MCF 10A (cell line): ENCODE data around the gene ECT2L. TPM values are rescaled to one million over a fixed set of nuclear protein-coding genes. Genes with fewer than 3 reads are reported as not detected.

ENCODE experiments used
- BruUV-seq: library from RNA; stranded (reverse); fragments of 400-500 nt; replicated peaks from 2 replicates; lab custom pipeline; 2021; lab: Mats Ljungman, UMichigan
- CTCF ChIA-PET: fragments of 300-600 bp; sonication (Branson Sonifier 250); formaldehyde crosslinking; extraction: SDS; loops from one replicate; lab custom pipeline; 2021; ENCODE audit warnings: antibody characterized with exemption, inconsistent platforms; lab: Yijun Ruan, JAX
- POLR2A ChIA-PET: fragments of 300-600, 350-650 bp; sonication (Branson Sonifier 250); formaldehyde crosslinking; extraction: SDS; loops from one replicate; lab custom pipeline; 2020; ENCODE audit warnings: antibody characterized with exemption, inconsistent platforms; lab: Yijun Ruan, JAX
- DNase-seq: peaks from one replicate; pipeline ENCODE4 v3.0.0-alpha.2; 2018; ENCODE audit not compliant: unreplicated experiment
- H3K27ac Mint-ChIP-seq: one replicate; pipeline ENCODE4 v1.8.0; 2022; ENCODE audit warnings: mild to moderate bottlenecking, low read depth, mixed read lengths; ENCODE audit not compliant: unreplicated experiment
- H3K27me3 Mint-ChIP-seq: one replicate; pipeline ENCODE4 v1.8.0; 2022; ENCODE audit warnings: mixed read lengths; ENCODE audit not compliant: insufficient read depth, unreplicated experiment
- H3K36me3 Mint-ChIP-seq: one replicate; pipeline ENCODE4 v1.8.0; 2022; ENCODE audit warnings: mild to moderate bottlenecking, moderate library complexity, mixed read lengths; ENCODE audit not compliant: insufficient read depth, unreplicated experiment
- H3K4me1 Mint-ChIP-seq: one replicate; pipeline ENCODE4 v1.8.0; 2022; ENCODE audit warnings: mixed read lengths; ENCODE audit not compliant: insufficient read depth, unreplicated experiment
- H3K4me3 Mint-ChIP-seq: one replicate; pipeline ENCODE4 v1.8.0; 2022; ENCODE audit warnings: mild to moderate bottlenecking, moderate library complexity, mixed read lengths; ENCODE audit not compliant: unreplicated experiment
- H3K9me3 Mint-ChIP-seq: one replicate; pipeline ENCODE4 v1.8.0; 2022; ENCODE audit warnings: mixed read lengths; ENCODE audit not compliant: unreplicated experiment
- CTCF ChIP-seq: fragments of 200-600 bp; IDR thresholded peaks from one replicate; pipeline ENCODE4 v1.8.0; 2022; ENCODE audit warnings: antibody characterized with exemption, mild to moderate bottlenecking; ENCODE audit not compliant: unreplicated experiment
- intact Hi-C: fragments of 100-400 bp; cut with micrococcal nuclease; formaldehyde crosslinking; loops from 2 replicates; pipeline ENCODE4 v1.14.1; 2022
- total RNA-seq: library from RNA; stranded (reverse); gene quantifications from 2 replicates; pipeline ENCODE4 v1.2.3, GENCODE V29; 2022

The ECT2L gene
- total RNA-seq, 1 experiment from 2014 or later, result not detected

DNA sequence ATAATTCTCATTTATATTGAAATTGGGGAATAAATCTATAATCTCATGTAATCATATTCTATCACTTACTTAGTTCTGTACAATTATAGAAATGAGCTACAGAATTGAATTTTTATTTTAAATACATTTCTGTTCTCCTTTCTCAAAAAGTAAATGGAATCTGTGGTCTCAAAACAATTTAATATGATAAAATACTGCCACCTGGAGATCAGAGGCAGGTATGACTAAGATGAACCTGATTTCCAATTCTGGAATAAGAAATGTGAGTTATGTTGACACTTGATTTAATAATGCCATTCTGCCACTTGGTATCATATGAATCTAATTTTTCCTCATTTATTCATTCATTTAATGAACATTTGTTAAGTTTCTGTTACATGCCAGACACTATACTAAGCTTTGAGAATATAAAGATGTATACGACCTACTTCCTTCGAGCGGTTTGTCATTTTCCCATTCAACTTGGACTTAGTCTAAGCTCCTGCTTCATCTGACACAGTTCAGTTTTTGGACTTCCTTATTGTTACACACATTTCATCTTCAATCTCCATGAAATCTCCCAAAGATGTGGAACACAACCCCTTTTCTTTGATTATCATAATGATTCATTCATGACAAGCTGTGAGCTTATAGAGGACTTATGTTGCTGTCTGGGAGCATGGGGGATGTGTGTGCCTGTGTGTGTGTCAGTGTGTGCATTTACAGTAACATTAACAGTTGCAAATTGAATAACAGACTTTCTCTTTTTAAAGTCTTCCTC is 29.8 kb upstream of the ECT2L start:
- intact Hi-C loops, result loop anchor here (1.0 to 5.0 kb wide), 5 partner anchors 73 to 650 kb away; no protein-coding TSS in a partner anchor
- Mint-ChIP-seq H3K9me3 (no peaks in the 10 kb centered on the region), H3K27me3 (no peaks in the 10 kb centered on the region), H3K4me1 (no peaks in the 10 kb centered on the region), H3K4me3 (no peak overlapping the region), H3K27ac (no peak overlapping the region), H3K36me3 (no peaks in the 10 kb centered on the region)
- DNase-seq, result peak; percentile 47
- no TSS peak for BruUV-seq
- ChIA-PET CTCF (interaction anchor here (0.5 to 7.1 kb wide), 35 partner anchors 8 to 759 kb away, joined by 3 to 153 read pairs (median 3); no protein-coding TSS in a partner anchor), POLR2A (interaction anchor here (0.7 to 1.3 kb wide), 4 partner anchors 75 to 179 kb away, joined by 3 to 4 read pairs (median 3); no protein-coding TSS in a partner anchor)
- TF ChIP-seq CTCF, result peak; percentile 43

DNA sequence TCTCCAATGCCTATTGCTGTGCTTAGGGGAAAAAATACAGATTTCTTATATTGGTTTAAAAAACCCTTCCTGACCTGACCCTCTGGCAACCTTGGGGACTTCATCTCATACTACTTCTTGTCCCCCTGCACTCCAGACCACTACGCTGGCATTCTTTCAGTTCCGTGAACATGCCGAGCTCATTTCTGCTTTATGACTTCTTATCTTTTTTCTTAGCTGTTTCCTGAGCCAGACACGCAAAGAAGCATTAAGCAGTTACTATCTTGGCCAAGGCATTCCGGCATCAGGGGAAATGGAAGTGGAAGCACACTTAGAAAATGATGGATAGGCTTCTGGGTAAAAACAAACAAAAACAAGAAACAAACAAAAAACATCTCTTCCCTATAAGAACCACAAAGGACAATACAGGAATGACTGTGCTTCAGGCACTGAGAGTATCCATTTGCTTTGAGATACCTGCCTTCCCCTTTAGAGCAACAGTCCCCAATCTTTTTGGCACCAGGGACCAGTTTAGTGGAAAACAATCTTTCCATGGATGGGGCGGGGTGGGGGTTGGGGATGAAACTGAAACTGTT is 26.7 kb upstream of the ECT2L start:
- Mint-ChIP-seq H3K36me3 (no peaks in the 10 kb centered on the region), H3K9me3 (no peaks in the 10 kb centered on the region), H3K4me3 (no peak overlapping the region), H3K27me3 (no peaks in the 10 kb centered on the region), H3K4me1 (no peaks in the 10 kb centered on the region), H3K27ac (no peak overlapping the region)
- TF ChIP-seq CTCF, result no peak
- no peak for DNase-seq
- ChIA-PET CTCF (interaction anchor here (0.5 to 4.3 kb wide), 6 partner anchors 67 to 1842 kb away, joined by 3 to 34 read pairs (median 4); no protein-coding TSS in a partner anchor), POLR2A (interaction anchor here (0.7 kb wide), 1 partner anchor 179 kb away, joined by 3 read pairs; no protein-coding TSS in a partner anchor)
- BruUV-seq, result no TSS peak
- intact Hi-C loops, result loop anchor here (5.0 kb wide), 1 partner anchor 252 kb away; no protein-coding TSS in a partner anchor

DNA sequence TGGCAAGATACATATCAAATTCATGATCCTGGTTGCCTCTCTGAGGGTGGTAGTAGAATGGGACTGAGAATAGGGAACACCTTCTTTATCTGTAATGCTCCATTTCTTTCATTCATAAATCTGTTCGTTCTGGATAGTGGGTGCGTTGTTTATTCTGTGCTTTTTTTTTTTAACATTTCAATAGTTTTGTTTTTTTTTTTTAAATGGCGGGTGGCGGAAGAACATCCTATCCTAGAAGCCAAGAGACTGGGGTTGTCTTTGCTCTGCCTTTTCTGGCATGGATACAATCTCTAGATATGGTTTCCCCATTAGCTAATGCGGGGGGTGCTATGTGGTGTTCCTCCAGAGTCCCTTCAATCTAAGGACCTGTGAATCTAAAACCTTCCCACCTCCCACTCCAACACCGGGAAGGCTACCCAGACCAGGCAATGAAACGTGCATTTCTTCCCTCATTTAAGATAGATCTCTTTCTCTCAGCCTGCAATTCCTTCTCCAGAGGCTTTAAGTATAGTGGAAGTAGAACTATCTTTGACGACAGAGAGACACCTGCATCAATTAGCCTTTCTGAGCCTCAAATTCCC is 23.2 kb upstream of the ECT2L start:
- ChIA-PET POLR2A (interaction anchor here (0.7 to 2.2 kb wide), 15 partner anchors 29 to 667 kb away, joined by 3 to 8 read pairs (median 4); partner anchors contain the start of gene HEBP2), CTCF (interaction anchor here (0.6 to 2.9 kb wide), 6 partner anchors 181 to 838 kb away, joined by 3 to 13 read pairs (median 4); no protein-coding TSS in a partner anchor)
- H3K27me3 Mint-ChIP-seq, result no peaks in the 10 kb centered on the region
- intact Hi-C loops, result no loop called here
- H3K4me3 Mint-ChIP-seq, result peak overlapping the region; percentile 95
- no peaks in the 10 kb centered on the region for H3K4me1 Mint-ChIP-seq
- no peaks in the 10 kb centered on the region for H3K9me3 Mint-ChIP-seq
- no TSS peak for BruUV-seq
- peak overlapping the region; percentile 99 for H3K27ac Mint-ChIP-seq
- TF ChIP-seq CTCF, result no peak
- H3K36me3 Mint-ChIP-seq, result peaks cover 18% of the 10 kb centered on the region
- no peak for DNase-seq
